Neural cell (in vitro differentiated cells): ENCODE results near the gene RIN3. TPM values are rescaled to one million over a fixed set of nuclear protein-coding genes. Genes with fewer than 3 reads are reported as not detected.

Experiments used
- H2AFZ ChIP-seq: fragments of 200-600, 300-800 bp; sonication (generic), shearing (Covaris generic); 2 replicates; pipeline ENCODE4 v1.6.0; 2014; ENCODE audit warnings: low read depth, mild to moderate bottlenecking, antibody characterized with exemption, low read length, moderate library complexity
- H3F3A ChIP-seq: fragments of 200-600 bp; shearing (Covaris generic); 2 replicates; pipeline ENCODE4 v1.6.1; 2016; ENCODE audit warnings: mild to moderate bottlenecking, moderate library complexity, mixed read lengths, antibody characterized with exemption, low read length; ENCODE audit not compliant: insufficient read depth, poor library complexity, severe bottlenecking
- H3K27ac ChIP-seq: fragments of 200-600, 300-800 bp; sonication (generic), shearing (Covaris generic); 2 replicates; pipeline ENCODE4 v1.5.1; 2014; ENCODE audit warnings: mild to moderate bottlenecking, low read length, moderate library complexity
- H3K27me3 ChIP-seq: fragments of 300-800, 200-600 bp; sonication (generic), shearing (Covaris generic); 2 replicates; pipeline ENCODE4 v1.6.0; 2014; ENCODE audit warnings: mild to moderate bottlenecking, low read depth, low read length, moderate library complexity; ENCODE audit not compliant: insufficient read depth
- H3K36me3 ChIP-seq: fragments of 300-800, 200-600 bp; sonication (generic), shearing (Covaris generic); 2 replicates; pipeline ENCODE4 v1.5.1; 2014; ENCODE audit warnings: mild to moderate bottlenecking, antibody characterized with exemption, low read length, moderate library complexity; ENCODE audit not compliant: insufficient read depth
- H3K4me2 ChIP-seq: fragments of 300-800, 200-600 bp; sonication (generic), shearing (Covaris generic); 2 replicates; pipeline ENCODE4 v1.6.0; 2014; ENCODE audit warnings: mild to moderate bottlenecking, low read length
- H3K4me3 ChIP-seq: fragments of 300-800, 200-600 bp; sonication (generic), shearing (Covaris generic); 2 replicates; pipeline ENCODE4 v1.5.1; 2014; ENCODE audit warnings: mild to moderate bottlenecking, low read length, moderate library complexity
- H3K79me2 ChIP-seq: fragments of 200-600 bp; shearing (Covaris generic); replicated peaks from 2 replicates; pipeline ENCODE4 v1.6.0; 2014; ENCODE audit warnings: mild to moderate bottlenecking, low read length, moderate library complexity; ENCODE audit not compliant: insufficient read depth
- H3K9ac ChIP-seq: fragments of 300-800, 200-600 bp; sonication (generic), shearing (Covaris generic); 2 replicates; pipeline ENCODE4 v1.6.1; 2016; ENCODE audit warnings: mild to moderate bottlenecking, low read length, mixed read lengths
- H3K9me2 ChIP-seq: fragments of 200-600 bp; shearing (Covaris generic); 2 replicates; pipeline ENCODE4 v1.6.1; 2016; ENCODE audit warnings: mild to moderate bottlenecking, low read length, mixed read lengths; ENCODE audit not compliant: insufficient read depth
- H3K9me3 ChIP-seq: fragments of 200-600, 300-800 bp; sonication (generic), shearing (Covaris generic); 2 replicates; pipeline ENCODE4 v1.6.1; 2016; ENCODE audit warnings: mild to moderate bottlenecking, mixed run types, low read length, moderate library complexity, mixed read lengths
- H4K20me1 ChIP-seq: fragments of 200-600 bp; shearing (Covaris generic); 2 replicates; pipeline ENCODE4 v1.6.1; 2016; ENCODE audit warnings: mild to moderate bottlenecking, mixed run types; ENCODE audit not compliant: insufficient read depth
- CTCF ChIP-seq: fragments of 450-650 bp; IDR thresholded peaks from 2 replicates; pipeline ENCODE4 v1.5.1; 2014; ENCODE audit warnings: antibody characterized with exemption, mild to moderate bottlenecking, moderate library complexity; ENCODE audit not compliant: poor library complexity, severe bottlenecking
- EP300 ChIP-seq: fragments of 450-650 bp; conservative IDR thresholded peaks from 2 replicates; pipeline ENCODE4 v1.6.1; 2014; ENCODE audit warnings: antibody characterized with exemption, mild to moderate bottlenecking, moderate library complexity; ENCODE audit not compliant: poor library complexity, severe bottlenecking
- EZH2 ChIP-seq: fragments of 200-600, 300-800 bp; shearing (Covaris generic), sonication (generic); IDR thresholded peaks from 2 replicates; pipeline ENCODE4 v1.6.1; 2014; ENCODE audit warnings: antibody characterized with exemption, low read length, borderline replicate concordance, mild to moderate bottlenecking; ENCODE audit not compliant: insufficient read depth, poor library complexity, severe bottlenecking
- MXI1 ChIP-seq: fragments of 450-650 bp; conservative IDR thresholded peaks from 2 replicates; pipeline ENCODE4 v1.6.1; 2014; ENCODE audit warnings: antibody characterized with exemption, mild to moderate bottlenecking; ENCODE audit not compliant: poor library complexity, severe bottlenecking
- POLR2AphosphoS5 ChIP-seq: IDR thresholded peaks from 2 replicates; pipeline ENCODE4 v1.6.1; 2012
- RAD21 ChIP-seq: fragments of 450-650 bp; conservative IDR thresholded peaks from 2 replicates; pipeline ENCODE4 v1.6.1; 2014; ENCODE audit warnings: antibody characterized with exemption, mild to moderate bottlenecking, moderate library complexity
- REST ChIP-seq: IDR thresholded peaks from 2 replicates; pipeline ENCODE4 v1.6.1; 2012; ENCODE audit warnings: borderline replicate concordance
- SMC3 ChIP-seq: fragments of 450-650 bp; conservative IDR thresholded peaks from 2 replicates; pipeline ENCODE4 v1.6.1; 2014; ENCODE audit warnings: antibody characterized with exemption, mild to moderate bottlenecking, moderate library complexity; ENCODE audit not compliant: poor library complexity
- TAF1 ChIP-seq: IDR thresholded peaks from 2 replicates; pipeline ENCODE4 v1.6.1; 2012; ENCODE audit warnings: low read depth
- polyA plus RNA-seq: library from polyadenylated mRNA; depleted of rRNA; stranded (reverse); fragments of >200 nt; gene quantifications from 2 replicates; pipeline ENCODE4 v1.2.3, GENCODE V29; 2014

The RIN3 gene
- polyA plus RNA-seq, 1 donor from 2014 or later: not detected

GRCh38 chr14:92599811-92600210 is 86.2 kb downstream of the RIN3 start:
- Histone ChIP-seq H3K27me3 (no peaks in the 10 kb centered on the region), H3K36me3 (no peaks in the 10 kb centered on the region), H3K4me2 (no peak overlapping the region), H3K9ac (no peak overlapping the region), H3K9me2 (no peaks in the 10 kb centered on the region), H3K9me3 (no peaks in the 10 kb centered on the region), H3K27ac (no peak overlapping the region), H2AFZ (no peak overlapping the region), H4K20me1 (no peaks in the 10 kb centered on the region), H3F3A (no peaks in the 10 kb centered on the region), H3K79me2 (no peaks in the 10 kb centered on the region), H3K4me3 (no peak overlapping the region)
- TF ChIP-seq TAF1 (no peak), RAD21 (no peak), EZH2 (no peak), POLR2AphosphoS5 (no peak), REST (no peak), SMC3 (no peak), EP300 (no peak), MXI1 (no peak), CTCF (no peak)

GRCh38 chr14:92600318-92601053 is 86.9 kb downstream of the RIN3 start:
- no peaks in the 10 kb centered on the region for H4K20me1 ChIP-seq
- H3K36me3 ChIP-seq: no peaks in the 10 kb centered on the region
- H3K9ac ChIP-seq: no peak overlapping the region
- no peak overlapping the region for H2AFZ ChIP-seq
- no peak for TF ChIP-seq SMC3
- no peak for TF ChIP-seq CTCF
- TF ChIP-seq TAF1: no peak
- TF ChIP-seq REST: no peak
- TF ChIP-seq POLR2AphosphoS5: no peak
- TF ChIP-seq EZH2: no peak
- TF ChIP-seq EP300: no peak
- TF ChIP-seq RAD21: no peak
- TF ChIP-seq MXI1: no peak
- no peak overlapping the region for H3K4me2 ChIP-seq
- H3K9me2 ChIP-seq: no peaks in the 10 kb centered on the region
- no peaks in the 10 kb centered on the region for H3K79me2 ChIP-seq
- H3K9me3 ChIP-seq: no peaks in the 10 kb centered on the region
- H3K27me3 ChIP-seq: no peaks in the 10 kb centered on the region
- no peak overlapping the region for H3K4me3 ChIP-seq
- H3F3A ChIP-seq: no peaks in the 10 kb centered on the region
- no peak overlapping the region for H3K27ac ChIP-seq
